Lower leg skin (tissue), 3 donors: Measurements from ENCODE around the gene EVI5L.

Experiments
- CTCF ChIP-seq, 3 donors: fragments of 450-650 bp; IDR thresholded peaks; one replicate each; pipeline ENCODE4 v1.5.1; 2016; ENCODE audit warnings: antibody characterized with exemption in 3 of 3, mild to moderate bottlenecking in 3 of 3, moderate library complexity in 2 of 3
- POLR2A ChIP-seq, 2 donors: fragments of 450-650 bp; IDR thresholded peaks; one replicate each; pipeline ENCODE4 v1.6.1; 2016 to 2017; ENCODE audit warnings: antibody characterized with exemption in 2 of 2, mild to moderate bottlenecking in 1 of 2, moderate library complexity in 1 of 2

- TF ChIP-seq CTCF (IDR thresholded peaks at IDR 0.05), result no peak
- TF ChIP-seq POLR2A (IDR thresholded peaks at IDR 0.05), result no peak
Observed at GRCh38 chr19:7823686-7824301, 6.2 kb upstream of the EVI5L start.
